Stimulated activated CD8-positive, alpha-beta memory T cell treated with anti-CD3 and anti-CD28 coated beads, Interleukin-15, amount 100 ng/mL, for 1 hour (primary cell): Measurements from ENCODE around the gene TFR2.
A peak's percentile ranks its signal among the peaks of the same experiment; 100 is the strongest.

Experiments used
- DNase-seq: peaks from one replicate; pipeline ENCODE4 v3.0.0-alpha.2; 2020; ENCODE audit warnings: low read depth

Gene TFR2

GRCh38 chr7:100612730-100613390, 28.5 kb downstream of the TFR2 start:
- DNase-seq = no peak

DNA sequence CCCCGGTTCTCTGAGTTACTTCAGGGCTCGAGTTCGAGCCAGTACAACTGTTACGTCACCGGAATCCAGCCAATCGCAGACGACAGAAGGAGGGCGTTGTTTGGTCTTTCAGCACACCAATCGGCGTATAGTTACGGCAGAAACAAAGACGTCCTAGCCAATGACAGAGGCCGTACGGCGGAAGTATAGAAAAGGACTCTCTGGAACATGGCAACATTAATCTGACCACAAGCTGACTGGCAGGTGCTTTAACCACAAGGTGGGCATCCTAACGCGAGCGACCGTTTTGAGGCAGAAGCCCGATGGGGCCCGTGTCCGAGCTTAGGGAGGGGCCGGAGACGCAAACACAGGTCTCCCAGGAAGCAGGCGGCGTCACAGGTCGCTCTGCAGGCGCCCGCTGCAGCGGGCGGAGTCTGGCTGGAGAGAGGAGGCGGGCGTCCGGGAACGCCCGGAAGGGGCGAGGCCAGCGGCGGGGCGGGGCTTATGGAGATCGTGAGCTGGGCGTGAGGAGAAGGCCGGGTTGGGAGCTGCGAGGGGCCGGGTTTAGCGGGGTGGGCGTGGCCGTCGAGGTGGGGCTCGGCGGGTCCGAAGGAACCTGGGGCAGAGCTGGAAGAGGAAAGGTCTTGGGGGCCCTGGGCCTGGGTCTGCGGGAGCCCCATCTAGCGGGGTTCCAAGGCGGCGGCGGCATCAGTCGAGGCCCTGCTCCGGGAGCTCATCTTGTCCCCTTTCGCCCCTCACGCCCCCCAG, 29.2 kb downstream of the TFR2 start, which contains the start of gene MOSPD3:
Gene MOSPD3, plus strand, starts transcription at position 558 of the 747 bp plus-strand sequence. CDS start 252 bp downstream, outside the sequence.
- DNase-seq = peak; percentile 94

DNA sequence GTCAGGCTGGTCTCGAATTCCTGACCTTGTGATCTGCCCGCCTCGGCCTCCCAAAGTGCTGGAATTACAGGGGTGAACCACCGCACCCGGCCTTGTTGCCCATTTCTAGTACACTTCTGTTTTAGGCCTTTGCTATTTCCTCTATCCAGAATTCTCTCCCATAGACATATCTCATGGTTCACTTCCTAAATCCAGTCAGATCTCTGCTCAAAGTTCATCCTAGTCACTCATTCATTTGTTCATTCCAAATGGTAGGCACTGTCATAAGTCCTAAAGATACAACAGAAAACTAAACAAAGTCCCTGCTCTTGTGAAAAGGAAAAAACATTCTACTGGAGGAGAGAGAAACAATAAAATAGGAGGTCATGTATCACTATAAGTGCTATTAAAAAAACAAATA, 31.4 kb downstream of the TFR2 start:
- no peak for DNase-seq

GRCh38 chr7:100607111-100607510, 34.2 kb downstream of the TFR2 start:
- no peak for DNase-seq

DNA sequence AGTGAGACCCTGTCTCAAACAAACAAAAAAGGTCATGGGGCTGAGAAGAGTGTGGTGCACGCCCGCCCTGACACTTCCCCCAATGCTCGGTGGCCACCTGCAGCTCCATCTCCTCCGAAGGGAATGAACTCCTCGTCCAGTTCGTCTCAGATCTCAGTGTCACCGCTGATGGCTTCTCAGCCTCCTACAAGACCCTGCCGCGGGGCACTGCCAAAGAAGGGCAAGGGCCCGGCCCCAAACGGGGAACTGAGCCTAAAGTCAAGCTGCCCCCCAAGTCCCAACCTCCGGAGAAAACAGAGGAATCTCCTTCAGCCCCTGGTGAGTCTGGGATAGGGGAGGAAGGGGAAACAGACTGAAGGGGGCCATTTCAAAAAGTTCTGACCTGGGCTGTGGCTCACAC, 35.0 kb downstream of the TFR2 start:
- no peak for DNase-seq

- no peak for DNase-seq
Measured at GRCh38 chr7:100604976-100605911, 36.1 kb downstream of the TFR2 start.

- DNase-seq = peak; percentile 46
Measured at GRCh38 chr7:100604028-100604975, 37.0 kb downstream of the TFR2 start.

- DNase-seq = no peak
Measured at GRCh38 chr7:100603726-100604027, 37.7 kb downstream of the TFR2 start.

GRCh38 chr7:100602889-100603725, 38.2 kb downstream of the TFR2 start:
- DNase-seq = no peak

GRCh38 chr7:100600730-100601038, 40.7 kb downstream of the TFR2 start:
- DNase-seq = no peak

GRCh38 chr7:100599911-100600729, 41.2 kb downstream of the TFR2 start:
- no peak for DNase-seq

GRCh38 chr7:100598425-100598824, 42.9 kb downstream of the TFR2 start:
- DNase-seq = no peak

GRCh38 chr7:100595188-100595587, 46.2 kb downstream of the TFR2 start:
- DNase-seq = no peak

DNA sequence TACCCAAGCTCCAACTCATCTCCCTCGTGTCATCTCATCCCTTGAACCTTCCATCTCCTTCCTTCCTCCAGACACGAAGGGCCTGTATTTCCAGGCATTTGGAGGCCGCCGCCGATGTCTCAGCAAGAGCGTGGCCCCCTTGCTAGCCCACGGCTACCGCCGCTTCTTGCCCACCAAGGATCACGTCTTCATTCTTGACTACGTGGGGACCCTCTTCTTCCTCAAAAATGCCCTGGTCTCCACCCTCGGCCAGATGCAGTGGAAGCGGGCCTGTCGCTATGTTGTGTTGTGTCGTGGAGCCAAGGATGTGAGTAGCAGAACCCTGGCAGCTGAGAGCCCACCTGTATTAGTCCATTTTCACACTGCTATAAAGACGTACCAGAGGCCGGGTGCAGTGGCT, 49.8 kb downstream of the TFR2 start:
- no peak for DNase-seq

DNA sequence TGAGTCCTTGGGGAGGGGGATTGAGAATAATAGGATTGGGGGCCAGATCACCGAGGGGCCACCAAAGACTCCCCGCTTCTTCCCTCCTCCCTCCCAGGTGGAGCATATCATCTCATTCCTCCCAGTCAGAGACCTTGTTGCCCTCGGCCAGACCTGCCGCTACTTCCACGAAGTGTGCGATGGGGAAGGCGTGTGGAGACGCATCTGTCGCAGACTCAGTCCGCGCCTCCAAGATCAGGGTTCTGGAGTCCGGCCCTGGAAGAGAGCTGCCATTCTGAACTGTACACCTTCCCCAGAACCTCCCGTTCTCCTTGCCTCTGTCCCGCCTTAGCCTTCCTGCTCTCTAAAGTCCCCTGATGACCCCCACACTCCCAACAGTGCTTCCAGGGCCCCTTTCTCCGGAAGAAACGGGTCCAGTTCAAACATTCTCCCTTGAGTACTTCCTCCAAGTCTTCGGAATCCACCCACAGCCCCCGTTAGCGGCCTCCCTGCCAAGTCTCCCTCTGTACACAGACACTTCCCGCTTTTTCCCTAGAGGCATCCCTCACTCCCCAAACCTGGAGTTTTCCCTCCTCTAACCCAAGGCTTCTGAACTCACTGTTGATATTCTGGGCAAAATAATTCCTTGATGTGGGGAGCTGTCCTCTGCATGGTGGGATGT, 51.1 kb downstream of the TFR2 start:
- no peak for DNase-seq

- DNase-seq = no peak
Measured at GRCh38 chr7:100589341-100589947, 51.9 kb downstream of the TFR2 start.

DNA sequence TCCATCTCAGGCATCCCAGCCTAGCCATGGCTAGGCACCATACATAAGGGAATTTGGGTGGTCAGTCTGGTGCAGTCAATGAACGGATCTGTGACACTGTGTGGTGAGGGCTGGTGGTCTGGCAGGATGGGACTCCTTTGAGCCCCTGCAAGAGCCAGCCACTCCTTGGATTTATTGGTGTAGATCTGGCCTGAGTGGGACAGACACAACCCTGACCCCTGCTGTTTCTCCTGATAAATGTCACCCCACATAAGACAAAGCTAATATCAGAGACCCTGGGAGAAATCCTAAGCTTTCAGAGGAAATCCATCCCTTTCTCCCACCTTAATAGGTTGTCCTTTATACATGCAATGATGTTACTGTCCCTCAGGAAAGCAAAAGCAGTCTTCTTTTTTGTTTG, 52.9 kb downstream of the TFR2 start:
- no peak for DNase-seq

GRCh38 chr7:100586266-100587025, 54.9 kb downstream of the TFR2 start, which contains the start of gene FBXO24:
Gene FBXO24, plus strand, starts transcription at chr7:100586328. Its CDS starts 298 bp downstream, at chr7:100586626.
- peak; percentile 97 for DNase-seq
